HFF-Myc (cell line): ENCODE measurements around the gene CHP1.
"Not testable (repeated sequence)": the region's sequence is repeated elsewhere in the genome, so short reads cannot be mapped to it uniquely, and the experiment has no call there.

Source experiments
- DNase-seq: peaks from one replicate; pipeline ENCODE4 v3.0.0-alpha.2; 2011; ENCODE audit warnings: low read depth; ENCODE audit errors: extremely low read depth
- H3K4me3 ChIP-seq: replicated peaks from 2 replicates; pipeline ENCODE4 v1.5.1; 2011; ENCODE audit warnings: low read depth, mild to moderate bottlenecking, control low read depth, low read length
- TF ChIP-seq, protein P1 (sequence below): IDR thresholded peaks from 2 replicates; pipeline ENCODE4 v1.5.1; 2012; ENCODE audit warnings: mild to moderate bottlenecking, low read depth, low read length, control low read depth; ENCODE audit errors: missing control alignments

CHP1 gene

DNA sequence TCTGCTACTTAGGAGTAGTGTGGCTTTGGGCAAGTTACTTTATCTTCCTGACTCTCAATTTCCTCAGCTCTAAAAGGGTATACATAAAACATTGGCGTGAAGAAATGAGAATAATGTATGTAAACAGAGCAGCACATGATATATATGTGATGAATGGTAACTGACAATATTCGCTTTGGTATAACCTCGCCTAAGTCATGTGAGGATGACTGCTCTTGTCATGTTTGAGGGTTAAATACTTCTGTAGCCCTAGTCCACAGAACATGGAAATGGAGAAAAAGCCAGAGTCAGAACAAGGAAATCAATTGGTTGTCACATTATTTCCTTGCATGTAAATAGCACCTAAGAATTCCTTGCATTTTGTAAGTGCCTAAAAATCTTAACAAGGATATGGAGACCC is 25.0 kb downstream of the CHP1 start:
- no peak overlapping the region for H3K4me3 ChIP-seq
- TF ChIP-seq, protein P1, sequence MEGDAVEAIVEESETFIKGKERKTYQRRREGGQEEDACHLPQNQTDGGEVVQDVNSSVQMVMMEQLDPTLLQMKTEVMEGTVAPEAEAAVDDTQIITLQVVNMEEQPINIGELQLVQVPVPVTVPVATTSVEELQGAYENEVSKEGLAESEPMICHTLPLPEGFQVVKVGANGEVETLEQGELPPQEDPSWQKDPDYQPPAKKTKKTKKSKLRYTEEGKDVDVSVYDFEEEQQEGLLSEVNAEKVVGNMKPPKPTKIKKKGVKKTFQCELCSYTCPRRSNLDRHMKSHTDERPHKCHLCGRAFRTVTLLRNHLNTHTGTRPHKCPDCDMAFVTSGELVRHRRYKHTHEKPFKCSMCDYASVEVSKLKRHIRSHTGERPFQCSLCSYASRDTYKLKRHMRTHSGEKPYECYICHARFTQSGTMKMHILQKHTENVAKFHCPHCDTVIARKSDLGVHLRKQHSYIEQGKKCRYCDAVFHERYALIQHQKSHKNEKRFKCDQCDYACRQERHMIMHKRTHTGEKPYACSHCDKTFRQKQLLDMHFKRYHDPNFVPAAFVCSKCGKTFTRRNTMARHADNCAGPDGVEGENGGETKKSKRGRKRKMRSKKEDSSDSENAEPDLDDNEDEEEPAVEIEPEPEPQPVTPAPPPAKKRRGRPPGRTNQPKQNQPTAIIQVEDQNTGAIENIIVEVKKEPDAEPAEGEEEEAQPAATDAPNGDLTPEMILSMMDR = no peak
- no peak for DNase-seq

- H3K4me3 ChIP-seq = no peak overlapping the region
- DNase-seq = no peak
- TF ChIP-seq, protein P1 = no peak
Observed at GRCh38 chr15:41256577-41257038, 25.5 kb downstream of the CHP1 start.

- TF ChIP-seq, protein P1 = no peak
- H3K4me3 ChIP-seq = no peak overlapping the region
- DNase-seq = no peak
Observed at GRCh38 chr15:41258750-41259471, 27.8 kb downstream of the CHP1 start.

GRCh38 chr15:41259546-41260189 is 28.6 kb downstream of the CHP1 start:
- TF ChIP-seq, protein P1 = no peak
- H3K4me3 ChIP-seq = no peak overlapping the region
- DNase-seq = no peak

- H3K4me3 ChIP-seq, DNase-seq: not testable (repeated sequence)
Observed at GRCh38 chr15:41260924-41261323, 29.9 kb downstream of the CHP1 start.

- no peak for DNase-seq
- TF ChIP-seq, protein P1 = no peak
- H3K4me3 ChIP-seq = no peak overlapping the region
Observed at GRCh38 chr15:41262571-41262970, 31.5 kb downstream of the CHP1 start.

DNA sequence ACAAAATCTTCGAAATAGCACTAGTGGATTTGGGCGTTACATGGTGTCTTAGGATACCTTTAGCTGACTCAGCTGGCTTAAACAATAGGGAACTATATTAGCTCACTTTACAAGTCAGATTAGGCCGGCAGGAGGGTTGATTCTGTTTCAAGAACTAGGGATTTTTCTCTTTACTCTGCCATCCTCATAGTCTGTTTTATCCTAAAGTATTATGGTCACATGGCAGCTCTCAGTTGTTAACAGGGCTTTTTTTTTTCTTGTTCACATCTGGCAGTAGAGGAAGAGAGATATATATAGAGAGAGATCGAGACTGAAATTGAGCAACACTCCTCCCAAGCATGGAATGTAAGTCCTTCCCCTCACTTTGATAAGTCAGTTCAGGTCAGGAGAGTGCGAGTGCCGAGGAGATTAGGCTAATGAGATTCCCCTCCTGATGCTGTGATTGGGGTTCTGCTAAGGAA is 32.9 kb downstream of the CHP1 start:
- no peak overlapping the region for H3K4me3 ChIP-seq
- TF ChIP-seq, protein P1 = no peak
- DNase-seq = no peak
